Activated CD8-positive, alpha-beta memory T cell treated with anti-CD3 and anti-CD28 coated beads for 24 hours (primary cell): ENCODE results near the gene PHRF1.
A peak's percentile ranks its signal among the peaks of the same experiment; 100 is the strongest.
"Not testable (repeated sequence)": the region's sequence is repeated elsewhere in the genome, so short reads cannot be mapped to it uniquely, and the experiment has no call there.

Source experiments
- DNase-seq: peaks from one replicate; pipeline ENCODE4 v3.0.0-alpha.2; 2020

Gene PHRF1

GRCh38 chr11:574031-574570, 2.2 kb upstream of the PHRF1 start:
- not testable (repeated sequence) for DNase-seq

GRCh38 chr11:574632-575312, 1.5 kb upstream of the PHRF1 start:
- no peak for DNase-seq

- DNase-seq = no peak
Observed at GRCh38 chr11:575313-575995, 816 bp upstream of the PHRF1 start.

GRCh38 chr11:576811-577610, 741 bp downstream of the PHRF1 start:
- DNase-seq = no peak

- no peak for DNase-seq
Observed at GRCh38 chr11:577611-577894, 1.3 kb downstream of the PHRF1 start.

- DNase-seq = no peak
Observed at GRCh38 chr11:578276-579035, 2.2 kb downstream of the PHRF1 start.

GRCh38 chr11:579830-580601, 3.7 kb downstream of the PHRF1 start:
- no peak for DNase-seq

GRCh38 chr11:581342-581741, 5.1 kb downstream of the PHRF1 start:
- no peak for DNase-seq

- no peak for DNase-seq
Observed at GRCh38 chr11:581752-582151, 5.5 kb downstream of the PHRF1 start.

GRCh38 chr11:584287-584686, 8.0 kb downstream of the PHRF1 start:
- no peak for DNase-seq

- DNase-seq = no peak
Observed at GRCh38 chr11:586376-587316, 10.4 kb downstream of the PHRF1 start.

- no peak for DNase-seq
Observed at GRCh38 chr11:587546-587945, 11.3 kb downstream of the PHRF1 start.

- peak; percentile 88 for DNase-seq
Observed at GRCh38 chr11:587978-588380, 11.7 kb downstream of the PHRF1 start.

- DNase-seq = no peak
Observed at GRCh38 chr11:589798-590197, 13.5 kb downstream of the PHRF1 start.

- no peak for DNase-seq
Observed at GRCh38 chr11:590997-591396, 14.7 kb downstream of the PHRF1 start.

GRCh38 chr11:592501-592900, 16.2 kb downstream of the PHRF1 start:
- no peak for DNase-seq

GRCh38 chr11:592918-593317, 16.6 kb downstream of the PHRF1 start:
- no peak for DNase-seq

GRCh38 chr11:593347-593746, 17.1 kb downstream of the PHRF1 start:
- no peak for DNase-seq

GRCh38 chr11:595400-595799, 19.1 kb downstream of the PHRF1 start:
- DNase-seq = no peak

GRCh38 chr11:596374-596773, 20.1 kb downstream of the PHRF1 start:
- DNase-seq = no peak

GRCh38 chr11:597166-597725, 21.0 kb downstream of the PHRF1 start:
- DNase-seq = no peak
